WTC11 (cell line): ENCODE measurements around the gene SMG1.

Experiments used
- ATF1 ChIP-seq: sonication (generic); formaldehyde crosslinking; IDR thresholded peaks from 2 replicates; pipeline ENCODE4 v1.8.1; 2023; ENCODE audit warnings: mild to moderate bottlenecking, moderate library complexity, missing genetic modification reagents
- ELF4 ChIP-seq: sonication (generic); formaldehyde crosslinking; IDR thresholded peaks from 2 replicates; pipeline ENCODE4 v1.8.1; 2022; ENCODE audit warnings: low read depth, mild to moderate bottlenecking, moderate library complexity, missing genetic modification reagents
- ETV6 ChIP-seq: sonication (generic); formaldehyde crosslinking; IDR thresholded peaks from 2 replicates; pipeline ENCODE4 v1.8.1; 2022; ENCODE audit warnings: mild to moderate bottlenecking, missing genetic modification reagents
- FOXK1 ChIP-seq: sonication (generic); formaldehyde crosslinking; IDR thresholded peaks from 2 replicates; pipeline ENCODE4 v1.8.0; 2022; ENCODE audit warnings: mild to moderate bottlenecking, moderate library complexity, missing genetic modification reagents
- IRF2 ChIP-seq: sonication (generic); formaldehyde crosslinking; IDR thresholded peaks from 2 replicates; pipeline ENCODE4 v1.8.0; 2022; ENCODE audit warnings: low read depth, missing genetic modification reagents, borderline replicate concordance
- KAT7 ChIP-seq: sonication (generic); formaldehyde crosslinking; IDR thresholded peaks from 2 replicates; pipeline ENCODE4 v1.8.1; 2023; ENCODE audit warnings: missing genetic modification reagents, mild to moderate bottlenecking, borderline replicate concordance
- TCF7 ChIP-seq: sonication (generic); formaldehyde crosslinking; IDR thresholded peaks from 2 replicates; pipeline ENCODE4 v1.8.0; 2022; ENCODE audit warnings: mild to moderate bottlenecking, low read depth, missing genetic modification reagents, moderate library complexity
- ZNF512 ChIP-seq: sonication (generic); formaldehyde crosslinking; IDR thresholded peaks from 2 replicates; pipeline ENCODE4 v1.8.1; 2022; ENCODE audit warnings: missing genetic modification reagents, borderline replicate concordance
- TF ChIP-seq, protein P1 (sequence below): fragments of 200-600 bp; IDR thresholded peaks from 2 replicates; pipeline ENCODE4 v1.8.0; 2022; ENCODE audit warnings: antibody characterized with exemption
- TF ChIP-seq, protein P2 (sequence below): sonication (generic); formaldehyde crosslinking; IDR thresholded peaks from 2 replicates; pipeline ENCODE4 v1.8.1; 2022; ENCODE audit warnings: low read depth, missing genetic modification reagents, borderline replicate concordance
- TF ChIP-seq, protein P3 (sequence below): sonication (generic); formaldehyde crosslinking; conservative IDR thresholded peaks from 2 replicates; pipeline ENCODE4 v1.8.1; 2023; ENCODE audit warnings: mild to moderate bottlenecking, low read depth, missing genetic modification reagents, moderate library complexity
- TF ChIP-seq, protein P4 (sequence below): sonication (generic); formaldehyde crosslinking; IDR thresholded peaks from 2 replicates; pipeline ENCODE4 v1.8.0; 2022; ENCODE audit warnings: mild to moderate bottlenecking, missing genetic modification reagents
- TF ChIP-seq, protein P5 (sequence below): sonication (generic); formaldehyde crosslinking; IDR thresholded peaks from 2 replicates; pipeline ENCODE4 v1.8.0; 2022; ENCODE audit warnings: mild to moderate bottlenecking, missing genetic modification reagents
- TF ChIP-seq, protein P6 (sequence below): sonication (generic); formaldehyde crosslinking; IDR thresholded peaks from 2 replicates; pipeline ENCODE4 v1.8.0; 2023; ENCODE audit warnings: mild to moderate bottlenecking, missing genetic modification reagents

DNA sequence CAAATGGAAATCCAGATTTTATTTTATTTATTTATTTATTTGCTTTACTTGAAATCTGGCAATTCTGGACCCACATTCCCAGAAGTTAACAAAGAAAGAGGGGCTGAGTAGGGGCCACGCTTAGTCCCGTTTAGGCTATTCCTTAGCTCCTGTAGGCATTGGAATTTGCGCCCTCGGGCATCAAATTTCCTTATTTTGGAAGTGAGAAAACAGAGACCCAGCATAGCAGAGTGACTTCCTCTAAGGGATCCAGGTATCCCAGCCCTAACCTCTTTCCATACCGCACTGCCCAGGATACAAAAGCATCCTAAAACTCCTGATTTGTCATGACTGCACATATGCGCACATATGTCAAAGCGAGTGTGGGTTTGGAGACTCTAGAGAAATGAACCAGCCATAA is 19.0 kb upstream of the SMG1 start:
- TF ChIP-seq ATF1 (CRISPR knock-in tag) (no peak), IRF2 (no peak), TCF7 (CRISPR knock-in tag) (no peak), FOXK1 (CRISPR knock-in tag) (no peak), KAT7 (CRISPR knock-in tag) (no peak), ZNF512 (CRISPR knock-in tag) (no peak), ETV6 (CRISPR knock-in tag) (no peak), ELF4 (CRISPR knock-in tag) (no peak)
- TF ChIP-seq, protein P1, sequence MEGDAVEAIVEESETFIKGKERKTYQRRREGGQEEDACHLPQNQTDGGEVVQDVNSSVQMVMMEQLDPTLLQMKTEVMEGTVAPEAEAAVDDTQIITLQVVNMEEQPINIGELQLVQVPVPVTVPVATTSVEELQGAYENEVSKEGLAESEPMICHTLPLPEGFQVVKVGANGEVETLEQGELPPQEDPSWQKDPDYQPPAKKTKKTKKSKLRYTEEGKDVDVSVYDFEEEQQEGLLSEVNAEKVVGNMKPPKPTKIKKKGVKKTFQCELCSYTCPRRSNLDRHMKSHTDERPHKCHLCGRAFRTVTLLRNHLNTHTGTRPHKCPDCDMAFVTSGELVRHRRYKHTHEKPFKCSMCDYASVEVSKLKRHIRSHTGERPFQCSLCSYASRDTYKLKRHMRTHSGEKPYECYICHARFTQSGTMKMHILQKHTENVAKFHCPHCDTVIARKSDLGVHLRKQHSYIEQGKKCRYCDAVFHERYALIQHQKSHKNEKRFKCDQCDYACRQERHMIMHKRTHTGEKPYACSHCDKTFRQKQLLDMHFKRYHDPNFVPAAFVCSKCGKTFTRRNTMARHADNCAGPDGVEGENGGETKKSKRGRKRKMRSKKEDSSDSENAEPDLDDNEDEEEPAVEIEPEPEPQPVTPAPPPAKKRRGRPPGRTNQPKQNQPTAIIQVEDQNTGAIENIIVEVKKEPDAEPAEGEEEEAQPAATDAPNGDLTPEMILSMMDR = no peak
- TF ChIP-seq, protein P2, sequence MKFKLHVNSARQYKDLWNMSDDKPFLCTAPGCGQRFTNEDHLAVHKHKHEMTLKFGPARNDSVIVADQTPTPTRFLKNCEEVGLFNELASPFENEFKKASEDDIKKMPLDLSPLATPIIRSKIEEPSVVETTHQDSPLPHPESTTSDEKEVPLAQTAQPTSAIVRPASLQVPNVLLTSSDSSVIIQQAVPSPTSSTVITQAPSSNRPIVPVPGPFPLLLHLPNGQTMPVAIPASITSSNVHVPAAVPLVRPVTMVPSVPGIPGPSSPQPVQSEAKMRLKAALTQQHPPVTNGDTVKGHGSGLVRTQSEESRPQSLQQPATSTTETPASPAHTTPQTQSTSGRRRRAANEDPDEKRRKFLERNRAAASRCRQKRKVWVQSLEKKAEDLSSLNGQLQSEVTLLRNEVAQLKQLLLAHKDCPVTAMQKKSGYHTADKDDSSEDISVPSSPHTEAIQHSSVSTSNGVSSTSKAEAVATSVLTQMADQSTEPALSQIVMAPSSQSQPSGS (CRISPR knock-in tag) = no peak
- TF ChIP-seq, protein P3, sequence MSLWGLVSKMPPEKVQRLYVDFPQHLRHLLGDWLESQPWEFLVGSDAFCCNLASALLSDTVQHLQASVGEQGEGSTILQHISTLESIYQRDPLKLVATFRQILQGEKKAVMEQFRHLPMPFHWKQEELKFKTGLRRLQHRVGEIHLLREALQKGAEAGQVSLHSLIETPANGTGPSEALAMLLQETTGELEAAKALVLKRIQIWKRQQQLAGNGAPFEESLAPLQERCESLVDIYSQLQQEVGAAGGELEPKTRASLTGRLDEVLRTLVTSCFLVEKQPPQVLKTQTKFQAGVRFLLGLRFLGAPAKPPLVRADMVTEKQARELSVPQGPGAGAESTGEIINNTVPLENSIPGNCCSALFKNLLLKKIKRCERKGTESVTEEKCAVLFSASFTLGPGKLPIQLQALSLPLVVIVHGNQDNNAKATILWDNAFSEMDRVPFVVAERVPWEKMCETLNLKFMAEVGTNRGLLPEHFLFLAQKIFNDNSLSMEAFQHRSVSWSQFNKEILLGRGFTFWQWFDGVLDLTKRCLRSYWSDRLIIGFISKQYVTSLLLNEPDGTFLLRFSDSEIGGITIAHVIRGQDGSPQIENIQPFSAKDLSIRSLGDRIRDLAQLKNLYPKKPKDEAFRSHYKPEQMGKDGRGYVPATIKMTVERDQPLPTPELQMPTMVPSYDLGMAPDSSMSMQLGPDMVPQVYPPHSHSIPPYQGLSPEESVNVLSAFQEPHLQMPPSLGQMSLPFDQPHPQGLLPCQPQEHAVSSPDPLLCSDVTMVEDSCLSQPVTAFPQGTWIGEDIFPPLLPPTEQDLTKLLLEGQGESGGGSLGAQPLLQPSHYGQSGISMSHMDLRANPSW = no peak
- TF ChIP-seq, protein P4, sequence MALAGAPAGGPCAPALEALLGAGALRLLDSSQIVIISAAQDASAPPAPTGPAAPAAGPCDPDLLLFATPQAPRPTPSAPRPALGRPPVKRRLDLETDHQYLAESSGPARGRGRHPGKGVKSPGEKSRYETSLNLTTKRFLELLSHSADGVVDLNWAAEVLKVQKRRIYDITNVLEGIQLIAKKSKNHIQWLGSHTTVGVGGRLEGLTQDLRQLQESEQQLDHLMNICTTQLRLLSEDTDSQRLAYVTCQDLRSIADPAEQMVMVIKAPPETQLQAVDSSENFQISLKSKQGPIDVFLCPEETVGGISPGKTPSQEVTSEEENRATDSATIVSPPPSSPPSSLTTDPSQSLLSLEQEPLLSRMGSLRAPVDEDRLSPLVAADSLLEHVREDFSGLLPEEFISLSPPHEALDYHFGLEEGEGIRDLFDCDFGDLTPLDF (CRISPR knock-in tag) = no peak
- TF ChIP-seq, protein P5, sequence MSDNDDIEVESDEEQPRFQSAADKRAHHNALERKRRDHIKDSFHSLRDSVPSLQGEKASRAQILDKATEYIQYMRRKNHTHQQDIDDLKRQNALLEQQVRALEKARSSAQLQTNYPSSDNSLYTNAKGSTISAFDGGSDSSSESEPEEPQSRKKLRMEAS (CRISPR knock-in tag) = no peak
- TF ChIP-seq, protein P6, sequence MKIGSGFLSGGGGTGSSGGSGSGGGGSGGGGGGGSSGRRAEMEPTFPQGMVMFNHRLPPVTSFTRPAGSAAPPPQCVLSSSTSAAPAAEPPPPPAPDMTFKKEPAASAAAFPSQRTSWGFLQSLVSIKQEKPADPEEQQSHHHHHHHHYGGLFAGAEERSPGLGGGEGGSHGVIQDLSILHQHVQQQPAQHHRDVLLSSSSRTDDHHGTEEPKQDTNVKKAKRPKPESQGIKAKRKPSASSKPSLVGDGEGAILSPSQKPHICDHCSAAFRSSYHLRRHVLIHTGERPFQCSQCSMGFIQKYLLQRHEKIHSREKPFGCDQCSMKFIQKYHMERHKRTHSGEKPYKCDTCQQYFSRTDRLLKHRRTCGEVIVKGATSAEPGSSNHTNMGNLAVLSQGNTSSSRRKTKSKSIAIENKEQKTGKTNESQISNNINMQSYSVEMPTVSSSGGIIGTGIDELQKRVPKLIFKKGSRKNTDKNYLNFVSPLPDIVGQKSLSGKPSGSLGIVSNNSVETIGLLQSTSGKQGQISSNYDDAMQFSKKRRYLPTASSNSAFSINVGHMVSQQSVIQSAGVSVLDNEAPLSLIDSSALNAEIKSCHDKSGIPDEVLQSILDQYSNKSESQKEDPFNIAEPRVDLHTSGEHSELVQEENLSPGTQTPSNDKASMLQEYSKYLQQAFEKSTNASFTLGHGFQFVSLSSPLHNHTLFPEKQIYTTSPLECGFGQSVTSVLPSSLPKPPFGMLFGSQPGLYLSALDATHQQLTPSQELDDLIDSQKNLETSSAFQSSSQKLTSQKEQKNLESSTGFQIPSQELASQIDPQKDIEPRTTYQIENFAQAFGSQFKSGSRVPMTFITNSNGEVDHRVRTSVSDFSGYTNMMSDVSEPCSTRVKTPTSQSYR (CRISPR knock-in tag) = no peak
